B cell (primary cell): ENCODE data around the gene SPIB. TPM values are rescaled to one million over a fixed set of nuclear protein-coding genes. Genes with fewer than 3 reads are reported as not detected.

Source experiments
- ATAC-seq: fragments of 200-7000 bp; cut with Tn5 transposase; one replicate; pipeline ENCODE4 v1.10.0; 2021; ENCODE audit warnings: low read depth, mild to moderate bottlenecking, moderate number of reproducible peaks, moderate library complexity
- CTCF ChIA-PET: fragments of 350-600 bp; sonication (Branson Sonifier 250); formaldehyde crosslinking; loops from one replicate; lab custom pipeline; 2021; ENCODE audit warnings: antibody characterized with exemption, inconsistent platforms; lab: Charles Lee
- POLR2A ChIA-PET: fragments of 350-600 bp; sonication (Branson Sonifier 250); formaldehyde crosslinking; loops from one replicate; lab custom pipeline; 2021; ENCODE audit warnings: antibody characterized with exemption; lab: Charles Lee
- DNase-seq: peaks from one replicate; pipeline ENCODE4 v3.0.0; 2013
- H2AFZ ChIP-seq: 2 replicates; pipeline ENCODE4 v1.6.1; 2012; ENCODE audit warnings: mild to moderate bottlenecking, low read depth, low read length; ENCODE audit not compliant: insufficient read depth, poor library complexity, severe bottlenecking
- H3K27ac ChIP-seq, 2 donors: 1 replicate in 1 of 2; 2 replicates in 1 of 2; pipeline ENCODE4 v1.5.1; 2012 to 2013; ENCODE audit warnings: low read length in 2 of 2, mild to moderate bottlenecking in 2 of 2, moderate library complexity in 1 of 2
- H3K27me3 ChIP-seq, 4 experiments: fragments of 200-600 bp in 1 of 4; sonication (generic) in 1 of 4; replicated peaks in 1 of 4; 1 replicate in 2 of 4; 2 replicates in 2 of 4; pipeline versions ENCODE4 v1.6.1 to v1.7.0; 2013 to 2016; ENCODE audit warnings: low read length in 3 of 4, mild to moderate bottlenecking in 2 of 4, mixed read lengths in 1 of 4, moderate library complexity in 1 of 4; ENCODE audit not compliant: insufficient read depth in 4 of 4, control insufficient read depth in 3 of 4; ENCODE audit errors: control extremely low read depth in 1 of 4
- H3K36me3 ChIP-seq, 2 experiments: replicated peaks in 1 of 2; 1 replicate in 1 of 2; 2 replicates in 1 of 2; pipeline versions ENCODE4 v1.6.1 to v1.7.1; 2013; ENCODE audit warnings: low read length in 1 of 2; ENCODE audit not compliant: insufficient read depth in 2 of 2, control insufficient read depth in 1 of 2; ENCODE audit errors: control extremely low read depth in 1 of 2, extremely low read depth in 1 of 2
- H3K4me1 ChIP-seq, 2 donors: fragments of 200-600 bp in 1 of 2; sonication (generic) in 1 of 2; 1 replicate in 1 of 2; 2 replicates in 1 of 2; pipeline versions ENCODE4 v1.5.1 to v1.6.1; 2013 to 2017; ENCODE audit warnings: low read length in 2 of 2; ENCODE audit not compliant: control insufficient read depth in 2 of 2, insufficient read depth in 2 of 2
- H3K4me2 ChIP-seq: replicated peaks from 2 replicates; pipeline ENCODE3; 2012; ENCODE audit warnings: mild to moderate bottlenecking, low read depth, low read length; ENCODE audit not compliant: poor library complexity, severe bottlenecking
- H3K4me3 ChIP-seq, 5 experiments: fragments of 200-600 bp in 1 of 5; sonication (generic) in 1 of 5; 1 replicate in 3 of 5; 2 replicates in 2 of 5; pipeline versions ENCODE4 v1.5.1 to v1.7.0; 2011 to 2016; ENCODE audit warnings: low read length in 4 of 5, mild to moderate bottlenecking in 4 of 5, low read depth in 2 of 5, control low read depth in 1 of 5, moderate library complexity in 1 of 5; ENCODE audit not compliant: insufficient read depth in 1 of 5; ENCODE audit errors: control extremely low read depth in 1 of 5, extremely low read depth in 1 of 5
- H3K79me2 ChIP-seq: fragments of 200-600 bp; sonication (generic); one replicate; pipeline ENCODE4 v1.6.0; 2016; ENCODE audit warnings: low read length; ENCODE audit not compliant: control insufficient read depth, insufficient read depth
- H3K9ac ChIP-seq: fragments of 200-600 bp; sonication (generic); 2 replicates; pipeline ENCODE4 v1.6.1; 2017; ENCODE audit warnings: mild to moderate bottlenecking, low read length, moderate library complexity
- H3K9me3 ChIP-seq, 3 donors: one replicate each; pipeline versions ENCODE4 v1.6.1 to v1.7.1; 2013; ENCODE audit warnings: low read length in 2 of 3; ENCODE audit not compliant: control insufficient read depth in 2 of 3, insufficient read depth in 1 of 3; ENCODE audit errors: control extremely low read depth in 1 of 3
- H4K20me1 ChIP-seq: 2 replicates; pipeline ENCODE4 v1.6.0; 2012; ENCODE audit warnings: mild to moderate bottlenecking, low read length; ENCODE audit not compliant: insufficient read depth, control insufficient read depth, poor library complexity, severe bottlenecking
- H3K27ac Mint-ChIP-seq: one replicate; pipeline ENCODE4 v1.8.0; 2021; ENCODE audit warnings: mixed read lengths
- H3K27me3 Mint-ChIP-seq: one replicate; pipeline ENCODE4 v1.8.0; 2021; ENCODE audit warnings: mixed read lengths
- H3K4me1 Mint-ChIP-seq: one replicate; pipeline ENCODE4 v1.8.0; 2021; ENCODE audit warnings: mixed read lengths
- H3K4me3 Mint-ChIP-seq: one replicate; pipeline ENCODE4 v1.8.0; 2021; ENCODE audit warnings: mixed read lengths
- H3K9me3 Mint-ChIP-seq: one replicate; pipeline ENCODE4 v1.8.0; 2022; ENCODE audit warnings: mixed read lengths; ENCODE audit not compliant: insufficient read depth
- CTCF ChIP-seq: fragments of 200-600 bp; IDR thresholded peaks from one replicate; pipeline ENCODE4 v1.8.0; 2022; ENCODE audit warnings: antibody characterized with exemption, mild to moderate bottlenecking
- EZH2 ChIP-seq: IDR thresholded peaks from 2 replicates; pipeline ENCODE4 v1.6.1; 2012; ENCODE audit warnings: borderline replicate concordance, low read depth, mild to moderate bottlenecking, moderate library complexity, low read length; ENCODE audit not compliant: insufficient read depth, poor library complexity, severe bottlenecking
- WGBS: methylation state at CpG from one replicate; pipeline ENCODE4 v1.1.5; 2013; ENCODE audit warnings: missing lambda C conversion rate; ENCODE audit not compliant: insufficient coverage; 5-methylcytosine and 5-hydroxymethylcytosine counted together
- intact Hi-C: fragments of 100-400 bp; cut with micrococcal nuclease; formaldehyde crosslinking; loops from one replicate; pipeline ENCODE4 v1.10.0; 2022
- polyA plus RNA-seq: library from polyadenylated mRNA; depleted of rRNA; stranded (reverse); fragments of >200 nt; gene quantifications from 2 replicates; pipeline ENCODE4 v1.2.3, GENCODE V29; 2012
- total RNA-seq, 2 donors: library from RNA; stranded (reverse); fragments of 120-200 nt in 1 of 2; gene quantifications; 1 replicate in 1 of 2; 2 replicates in 1 of 2; pipeline versions ENCODE4 v1.2.3 to v1.2.4, GENCODE V29; 2013 to 2022

The SPIB gene
- total and polyA plus RNA-seq, 2 donors (not counting 1 experiment from before 2014, with no cell fraction given), result 183 to 205 TPM

GRCh38 chr19:50459067-50459456 lies 40.3 kb downstream of the SPIB start:
- Histone ChIP-seq H3K27me3 (no peaks in the 10 kb centered on the region), H2AFZ (no peak overlapping the region), H3K9ac (no peak overlapping the region), H4K20me1 (no peaks in the 10 kb centered on the region), H3K4me1 (peaks cover 21 to 26% of the 10 kb centered on the region in 2 donors), H3K27ac (no peak overlapping the region), H3K4me3 (no peak overlapping the region), H3K36me3 (no peaks in the 10 kb centered on the region), H3K9me3 (no peaks in the 10 kb centered on the region), H3K4me2 (peak overlapping the region; percentile 49), H3K79me2 (no peaks in the 10 kb centered on the region)
- Mint-ChIP-seq H3K4me1 (peaks cover 18% of the 10 kb centered on the region), H3K27ac (no peak overlapping the region), H3K27me3 (no peaks in the 10 kb centered on the region), H3K9me3 (no peaks in the 10 kb centered on the region), H3K4me3 (no peak overlapping the region)
- ATAC-seq, result no peak
- CTCF ChIA-PET, result interaction anchor here (4.3 kb wide), 1 partner anchor 39 kb away, joined by 36 read pairs; the partner anchor contains the start of gene SPIB
- intact Hi-C loops, result no loop called here
- WGBS, result 67% methylated on average over 18 of the region's 32 CpGs
- DNase-seq, result no peak
- no peak for TF ChIP-seq CTCF
- no peak for TF ChIP-seq EZH2
- POLR2A ChIA-PET, result interaction anchor here (0.6 to 1.1 kb wide), 2 partner anchors 16 to 29 kb away, joined by 3 to 4 read pairs; no protein-coding TSS in a partner anchor

- H3K4me1 ChIP-seq, result peaks cover 21 to 26% of the 10 kb centered on the region in 2 donors
- H3K36me3 ChIP-seq, result no peaks in the 10 kb centered on the region
- no peaks in the 10 kb centered on the region for H3K79me2 ChIP-seq
- Mint-ChIP-seq H3K27ac (peak overlapping the region; percentile 94), H3K4me1 (peaks cover 18% of the 10 kb centered on the region), H3K9me3 (no peaks in the 10 kb centered on the region), H3K4me3 (peak overlapping the region; percentile 80), H3K27me3 (no peaks in the 10 kb centered on the region)
- intact Hi-C loops, result loop anchor here (1.0 to 2.0 kb wide), 5 partner anchors 17 to 207 kb away; partner anchors contain the start of genes EMC10, GARIN5A, NR1H2 and POLD1
- H3K4me3 ChIP-seq, result peak overlapping the region in 2 of 5 experiments; percentile 2 to 29
- DNase-seq, result no peak
- peak overlapping the region; percentile 41 for H3K9ac ChIP-seq
- ChIA-PET CTCF (interaction anchor here (0.8 to 4.3 kb wide), 14 partner anchors 18 to 207 kb away, joined by 3 to 131 read pairs (median 6); partner anchors contain the start of genes JOSD2, NAPSA, NR1H2 and POLD1), POLR2A (interaction anchor here (0.6 to 2.1 kb wide), 10 partner anchors 16 to 126 kb away, joined by 3 to 16 read pairs (median 9); partner anchors contain the start of genes JOSD2, POLD1 and SPIB)
- H2AFZ ChIP-seq, result peak overlapping the region; percentile 62
- H4K20me1 ChIP-seq, result no peaks in the 10 kb centered on the region
- peak overlapping the region; percentile 73 for H3K4me2 ChIP-seq
- no peaks in the 10 kb centered on the region for H3K27me3 ChIP-seq
- no peak for TF ChIP-seq CTCF
- TF ChIP-seq EZH2, result no peak
- peak overlapping the region; percentile 79 to 84 for H3K27ac ChIP-seq
- ATAC-seq, result no peak
- no peaks in the 10 kb centered on the region for H3K9me3 ChIP-seq
- WGBS, result no CpG with 5 or more reads among the region's 1 CpG
Observed at GRCh38 chr19:50459638-50460037, 40.9 kb downstream of the SPIB start.
